GM12875 (cell line): Measurements from ENCODE around the gene DCTN1.

Experiments used
- H3K4me3 ChIP-seq: one replicate; pipeline ENCODE4 v1.5.1; 2011; ENCODE audit warnings: low read depth, low read length, control low read depth
- CTCF ChIP-seq: IDR thresholded peaks from 2 replicates; pipeline ENCODE4 v1.5.1; 2011; ENCODE audit warnings: low read depth, mild to moderate bottlenecking, control low read depth, inconsistent platforms, low read length, moderate library complexity, borderline replicate concordance; ENCODE audit not compliant: insufficient read depth

The DCTN1 gene

GRCh38 chr2:74328573-74328972 lies 51.5 kb downstream of the DCTN1 start:
- no peak for TF ChIP-seq CTCF
- no peak overlapping the region for H3K4me3 ChIP-seq

- no peak overlapping the region for H3K4me3 ChIP-seq
- TF ChIP-seq CTCF: no peak
Observed at GRCh38 chr2:74328074-74328473, 52.0 kb downstream of the DCTN1 start.

GRCh38 chr2:74327627-74328026 lies 52.5 kb downstream of the DCTN1 start:
- H3K4me3 ChIP-seq: no peak overlapping the region
- TF ChIP-seq CTCF: no peak

- H3K4me3 ChIP-seq: no peak overlapping the region
- TF ChIP-seq CTCF: no peak
Observed at GRCh38 chr2:74327199-74327598, 52.9 kb downstream of the DCTN1 start.

GRCh38 chr2:74325815-74326214 lies 54.3 kb downstream of the DCTN1 start:
- TF ChIP-seq CTCF: no peak
- no peak overlapping the region for H3K4me3 ChIP-seq

- TF ChIP-seq CTCF: no peak
- H3K4me3 ChIP-seq: no peak overlapping the region
Observed at GRCh38 chr2:74321737-74322136, 58.4 kb downstream of the DCTN1 start.

- no peak overlapping the region for H3K4me3 ChIP-seq
- no peak for TF ChIP-seq CTCF
Observed at GRCh38 chr2:74317701-74318100, 62.4 kb downstream of the DCTN1 start.
